ENCODE measurements around the gene ITM2C. TPM values are rescaled to one million over a fixed set of nuclear protein-coding genes. Genes with fewer than 3 reads are reported as not detected.

Gene ITM2C
- total RNA-seq, 2 donors from 2014 or later, result 2,207 to 2,247 TPM

- ATAC-seq (no peak), DNase-seq (no peak)
- intact Hi-C loops (cut with DNase I, micrococcal nuclease), result no loop called here
Measured at GRCh38 chr2:230927711-230928341, 63.1 kb downstream of the ITM2C start.

Other genes with a start within 250 kb of the ITM2C start
- gene CAB39, start 152.1 kb upstream of the ITM2C start, total RNA-seq, result 100 to 1,000 TPM; 116 to 143 TPM
- under 1 TPM; 0.34 TPM for gene GPR55, start 60.3 kb downstream of the ITM2C start, total RNA-seq
- not detected for gene SPATA3, start 131.2 kb downstream of the ITM2C start, total RNA-seq
- gene C2orf72, start 172.6 kb downstream of the ITM2C start, total RNA-seq, result 10 to 100 TPM; 42.6 to 54.8 TPM
- 10 to 100 TPM; 81.3 to 91.0 TPM for gene PSMD1, start 191.9 kb downstream of the ITM2C start, total RNA-seq

Measured in left colon (tissue), 2 donors.